Measurements from ENCODE around the gene RAP1GAP.

Gene RAP1GAP

GRCh38 chr1:21647431-21648351 is 21.5 kb downstream of the RAP1GAP start:
- Histone ChIP-seq H3K27ac (ENCODE audit: low read length) (no peak overlapping the region), H3K9me3 (ENCODE audit: control insufficient read depth, low read depth, low read length) (no peaks in the 10 kb centered on the region), H3K27me3 (ENCODE audit: control insufficient read depth, insufficient read depth, low read length) (peaks cover 13% of the 10 kb centered on the region), H3K4me1 (ENCODE audit: control insufficient read depth, low read depth, low read length) (peaks cover 7% of the 10 kb centered on the region), H3K9ac (ENCODE audit: low read length) (no peak overlapping the region), H3K36me3 (ENCODE audit: control insufficient read depth, low read depth, low read length) (no peaks in the 10 kb centered on the region), H3K4me3 (ENCODE audit: low read length) (no peak overlapping the region)

GRCh38 chr1:21645550-21645949 is 23.6 kb downstream of the RAP1GAP start:
- H3K27me3 ChIP-seq (ENCODE audit: control insufficient read depth, insufficient read depth, low read length): no peaks in the 10 kb centered on the region
- H3K4me1 ChIP-seq (ENCODE audit: control insufficient read depth, low read depth, low read length): no peaks in the 10 kb centered on the region
- H3K27ac ChIP-seq (ENCODE audit: low read length): no peak overlapping the region
- no peak overlapping the region for H3K9ac ChIP-seq (ENCODE audit: low read length)
- H3K9me3 ChIP-seq (ENCODE audit: control insufficient read depth, low read depth, low read length): no peaks in the 10 kb centered on the region
- H3K36me3 ChIP-seq (ENCODE audit: control insufficient read depth, low read depth, low read length): no peaks in the 10 kb centered on the region
- H3K4me3 ChIP-seq (ENCODE audit: low read length): no peak overlapping the region

GRCh38 chr1:21644906-21645305 is 24.3 kb downstream of the RAP1GAP start:
- Histone ChIP-seq H3K9ac (ENCODE audit: low read length) (no peak overlapping the region), H3K9me3 (ENCODE audit: control insufficient read depth, low read depth, low read length) (no peaks in the 10 kb centered on the region), H3K27me3 (ENCODE audit: control insufficient read depth, insufficient read depth, low read length) (no peaks in the 10 kb centered on the region), H3K4me3 (ENCODE audit: low read length) (no peak overlapping the region), H3K27ac (ENCODE audit: low read length) (no peak overlapping the region), H3K36me3 (ENCODE audit: control insufficient read depth, low read depth, low read length) (no peaks in the 10 kb centered on the region), H3K4me1 (ENCODE audit: control insufficient read depth, low read depth, low read length) (no peaks in the 10 kb centered on the region)

GRCh38 chr1:21644348-21644747 is 24.8 kb downstream of the RAP1GAP start:
- no peaks in the 10 kb centered on the region for H3K36me3 ChIP-seq (ENCODE audit: control insufficient read depth, low read depth, low read length)
- H3K4me3 ChIP-seq (ENCODE audit: low read length): no peak overlapping the region
- H3K9ac ChIP-seq (ENCODE audit: low read length): no peak overlapping the region
- no peaks in the 10 kb centered on the region for H3K9me3 ChIP-seq (ENCODE audit: control insufficient read depth, low read depth, low read length)
- no peaks in the 10 kb centered on the region for H3K4me1 ChIP-seq (ENCODE audit: control insufficient read depth, low read depth, low read length)
- no peak overlapping the region for H3K27ac ChIP-seq (ENCODE audit: low read length)
- H3K27me3 ChIP-seq (ENCODE audit: control insufficient read depth, insufficient read depth, low read length): no peaks in the 10 kb centered on the region

GRCh38 chr1:21643624-21644023 is 25.5 kb downstream of the RAP1GAP start:
- Histone ChIP-seq H3K4me3 (ENCODE audit: low read length) (no peak overlapping the region), H3K27me3 (ENCODE audit: control insufficient read depth, insufficient read depth, low read length) (no peaks in the 10 kb centered on the region), H3K9me3 (ENCODE audit: control insufficient read depth, low read depth, low read length) (no peaks in the 10 kb centered on the region), H3K4me1 (ENCODE audit: control insufficient read depth, low read depth, low read length) (no peaks in the 10 kb centered on the region), H3K27ac (ENCODE audit: low read length) (no peak overlapping the region), H3K9ac (ENCODE audit: low read length) (no peak overlapping the region), H3K36me3 (ENCODE audit: control insufficient read depth, low read depth, low read length) (no peaks in the 10 kb centered on the region)

GRCh38 chr1:21641967-21642739 is 27.0 kb downstream of the RAP1GAP start:
- Histone ChIP-seq H3K9me3 (ENCODE audit: control insufficient read depth, low read depth, low read length) (no peaks in the 10 kb centered on the region), H3K4me1 (ENCODE audit: control insufficient read depth, low read depth, low read length) (no peaks in the 10 kb centered on the region), H3K36me3 (ENCODE audit: control insufficient read depth, low read depth, low read length) (no peaks in the 10 kb centered on the region), H3K9ac (ENCODE audit: low read length) (no peak overlapping the region), H3K27ac (ENCODE audit: low read length) (no peak overlapping the region), H3K27me3 (ENCODE audit: control insufficient read depth, insufficient read depth, low read length) (no peaks in the 10 kb centered on the region), H3K4me3 (ENCODE audit: low read length) (no peak overlapping the region)

- no peaks in the 10 kb centered on the region for H3K36me3 ChIP-seq (ENCODE audit: control insufficient read depth, low read depth, low read length)
Measured at GRCh38 chr1:21641537-21641936, 27.6 kb downstream of the RAP1GAP start.

GRCh38 chr1:21641076-21641475 is 28.1 kb downstream of the RAP1GAP start:
- no peaks in the 10 kb centered on the region for H3K27me3 ChIP-seq (ENCODE audit: control insufficient read depth, insufficient read depth, low read length)
- H3K4me1 ChIP-seq (ENCODE audit: control insufficient read depth, low read depth, low read length): no peaks in the 10 kb centered on the region
- H3K9me3 ChIP-seq (ENCODE audit: control insufficient read depth, low read depth, low read length): no peaks in the 10 kb centered on the region
- H3K36me3 ChIP-seq (ENCODE audit: control insufficient read depth, low read depth, low read length): no peaks in the 10 kb centered on the region
- no peak overlapping the region for H3K9ac ChIP-seq (ENCODE audit: low read length)
- no peak overlapping the region for H3K27ac ChIP-seq (ENCODE audit: low read length)
- no peak overlapping the region for H3K4me3 ChIP-seq (ENCODE audit: low read length)

More at GRCh38 chr1:21641537-21641936, 27.6 kb downstream of the RAP1GAP start:
- no peak overlapping the region for H3K9ac ChIP-seq (ENCODE audit: low read length)
- no peak overlapping the region for H3K27ac ChIP-seq (ENCODE audit: low read length)
- no peaks in the 10 kb centered on the region for H3K4me1 ChIP-seq (ENCODE audit: control insufficient read depth, low read depth, low read length)
- H3K9me3 ChIP-seq (ENCODE audit: control insufficient read depth, low read depth, low read length): no peaks in the 10 kb centered on the region
- no peaks in the 10 kb centered on the region for H3K27me3 ChIP-seq (ENCODE audit: control insufficient read depth, insufficient read depth, low read length)
- no peak overlapping the region for H3K4me3 ChIP-seq (ENCODE audit: low read length)

GRCh38 chr1:21640653-21641052 is 28.5 kb downstream of the RAP1GAP start:
- Histone ChIP-seq H3K27ac (ENCODE audit: low read length) (no peak overlapping the region), H3K4me1 (ENCODE audit: control insufficient read depth, low read depth, low read length) (no peaks in the 10 kb centered on the region), H3K9ac (ENCODE audit: low read length) (no peak overlapping the region), H3K36me3 (ENCODE audit: control insufficient read depth, low read depth, low read length) (no peaks in the 10 kb centered on the region), H3K4me3 (ENCODE audit: low read length) (no peak overlapping the region), H3K9me3 (ENCODE audit: control insufficient read depth, low read depth, low read length) (no peaks in the 10 kb centered on the region), H3K27me3 (ENCODE audit: control insufficient read depth, insufficient read depth, low read length) (no peaks in the 10 kb centered on the region)

- no peaks in the 10 kb centered on the region for H3K27me3 ChIP-seq (ENCODE audit: control insufficient read depth, insufficient read depth, low read length)
- no peaks in the 10 kb centered on the region for H3K4me1 ChIP-seq (ENCODE audit: control insufficient read depth, low read depth, low read length)
- no peak overlapping the region for H3K4me3 ChIP-seq (ENCODE audit: low read length)
- H3K9ac ChIP-seq (ENCODE audit: low read length): no peak overlapping the region
- no peaks in the 10 kb centered on the region for H3K9me3 ChIP-seq (ENCODE audit: control insufficient read depth, low read depth, low read length)
- no peaks in the 10 kb centered on the region for H3K36me3 ChIP-seq (ENCODE audit: control insufficient read depth, low read depth, low read length)
- no peak overlapping the region for H3K27ac ChIP-seq (ENCODE audit: low read length)
Measured at GRCh38 chr1:21639594-21640041, 29.5 kb downstream of the RAP1GAP start.

GRCh38 chr1:21638531-21639341 is 30.4 kb downstream of the RAP1GAP start:
- Histone ChIP-seq H3K27ac (ENCODE audit: low read length) (no peak overlapping the region), H3K9ac (ENCODE audit: low read length) (no peak overlapping the region)

More at GRCh38 chr1:21638531-21639341, 30.4 kb downstream of the RAP1GAP start:
- no peaks in the 10 kb centered on the region for H3K36me3 ChIP-seq (ENCODE audit: control insufficient read depth, low read depth, low read length)
- H3K4me1 ChIP-seq (ENCODE audit: control insufficient read depth, low read depth, low read length): no peaks in the 10 kb centered on the region
- no peak overlapping the region for H3K4me3 ChIP-seq (ENCODE audit: low read length)
- no peaks in the 10 kb centered on the region for H3K9me3 ChIP-seq (ENCODE audit: control insufficient read depth, low read depth, low read length)
- no peaks in the 10 kb centered on the region for H3K27me3 ChIP-seq (ENCODE audit: control insufficient read depth, insufficient read depth, low read length)

Data from iPS-18a (cell line).